H9 (cell line): Measurements from ENCODE around the gene CEMIP. TPM values are rescaled to one million over a fixed set of nuclear protein-coding genes. Genes with fewer than 3 reads are reported as not detected.

Experiments
- DNase-seq: peaks from one replicate; pipeline ENCODE4 v3.0.0-alpha.2; 2017
- H2AFZ ChIP-seq: one replicate; pipeline ENCODE4 v1.6.1; 2013; ENCODE audit warnings: mild to moderate bottlenecking, low read length, control low read depth, moderate library complexity
- H2AK5ac ChIP-seq: 2 replicates; pipeline ENCODE4 v1.6.1; 2013; ENCODE audit warnings: low read length, control low read depth, mixed read lengths; ENCODE audit not compliant: insufficient read length
- H2BK120ac ChIP-seq: one replicate; pipeline ENCODE4 v1.6.1; 2013; ENCODE audit warnings: low read depth, mild to moderate bottlenecking, low read length, control low read depth, inconsistent platforms; ENCODE audit not compliant: poor library complexity, severe bottlenecking
- H2BK12ac ChIP-seq: 2 replicates; pipeline ENCODE4 v1.6.1; 2013; ENCODE audit warnings: low read length, control low read depth, mixed read lengths, low read depth; ENCODE audit not compliant: insufficient read length
- H2BK15ac ChIP-seq: 2 replicates; pipeline ENCODE4 v1.6.1; 2013; ENCODE audit warnings: low read depth, low read length, control low read depth
- H2BK20ac ChIP-seq: one replicate; pipeline ENCODE4 v1.6.1; 2013; ENCODE audit warnings: low read depth, mild to moderate bottlenecking, low read length, control low read depth, inconsistent platforms; ENCODE audit not compliant: poor library complexity, severe bottlenecking
- H2BK5ac ChIP-seq: 2 replicates; pipeline ENCODE4 v1.6.1; 2013; ENCODE audit warnings: low read length, control low read depth, mixed read lengths; ENCODE audit not compliant: insufficient read length
- H3K14ac ChIP-seq: 2 replicates; pipeline ENCODE4 v1.6.1; 2013; ENCODE audit warnings: low read length, control low read depth; ENCODE audit not compliant: insufficient read depth
- H3K18ac ChIP-seq: 2 replicates; pipeline ENCODE4 v1.6.1; 2013; ENCODE audit warnings: low read depth, mild to moderate bottlenecking, mixed read lengths, low read length, control low read depth; ENCODE audit not compliant: insufficient read length
- H3K23ac ChIP-seq: 2 replicates; pipeline ENCODE4 v1.6.1; 2013; ENCODE audit warnings: low read length, control low read depth, mixed read lengths, low read depth; ENCODE audit not compliant: insufficient read length
- H3K23me2 ChIP-seq: 2 replicates; pipeline ENCODE4 v1.6.1; 2013; ENCODE audit warnings: low read depth, mild to moderate bottlenecking, mixed read lengths, low read length, control low read depth; ENCODE audit not compliant: insufficient read length, poor library complexity, severe bottlenecking
- H3K27ac ChIP-seq: 2 replicates; pipeline ENCODE4 v1.5.1; 2013; ENCODE audit warnings: low read length, control low read depth, mixed read lengths, low read depth; ENCODE audit not compliant: insufficient read length
- H3K27me3 ChIP-seq: 2 replicates; pipeline ENCODE4 v1.6.1; 2013; ENCODE audit warnings: low read length, control low read depth, inconsistent platforms; ENCODE audit not compliant: insufficient read depth
- H3K4ac ChIP-seq: 2 replicates; pipeline ENCODE4 v1.6.1; 2013; ENCODE audit warnings: low read depth, mild to moderate bottlenecking, control low read depth, inconsistent platforms, low read length, moderate library complexity
- H3K4me1 ChIP-seq: 2 replicates; pipeline ENCODE4 v1.6.1; 2013; ENCODE audit warnings: low read length, control low read depth, inconsistent platforms; ENCODE audit not compliant: insufficient read depth
- H3K4me2 ChIP-seq: 2 replicates; pipeline ENCODE4 v1.6.1; 2013; ENCODE audit warnings: low read length, control low read depth, mixed read lengths; ENCODE audit not compliant: insufficient read length, insufficient read depth
- H3K56ac ChIP-seq: 2 replicates; pipeline ENCODE4 v1.6.1; 2013; ENCODE audit warnings: low read depth, mild to moderate bottlenecking, mixed read lengths, low read length, control low read depth; ENCODE audit not compliant: insufficient read length
- H3K79me1 ChIP-seq: 2 replicates; pipeline ENCODE4 v1.6.1; 2013; ENCODE audit warnings: low read depth, mild to moderate bottlenecking, moderate library complexity, low read length, control low read depth, inconsistent platforms; ENCODE audit not compliant: insufficient read depth, poor library complexity, severe bottlenecking
- H3K79me2 ChIP-seq: 2 replicates; pipeline ENCODE4 v1.6.1; 2013; ENCODE audit warnings: low read length, control low read depth, inconsistent platforms; ENCODE audit not compliant: insufficient read depth
- H3K9ac ChIP-seq: 2 replicates; pipeline ENCODE4 v1.6.1; 2013; ENCODE audit warnings: low read length, control low read depth, mixed read lengths; ENCODE audit not compliant: insufficient read length; ENCODE audit errors: extremely low read depth
- H3K9me3 ChIP-seq: one replicate; pipeline ENCODE4 v1.6.1; 2013; ENCODE audit warnings: low read depth, low read length, inconsistent platforms; ENCODE audit not compliant: control insufficient read depth
- H3T11ph ChIP-seq: one replicate; pipeline ENCODE4 v1.6.1; 2013; ENCODE audit warnings: mild to moderate bottlenecking, low read length, control low read depth, inconsistent platforms
- H4K20me1 ChIP-seq: one replicate; pipeline ENCODE4 v1.6.1; 2013; ENCODE audit not compliant: control insufficient read depth, insufficient read length, insufficient read depth
- H4K5ac ChIP-seq: 2 replicates; pipeline ENCODE4 v1.6.1; 2013; ENCODE audit warnings: low read depth, mild to moderate bottlenecking, mixed read lengths, low read length, control low read depth; ENCODE audit not compliant: insufficient read length
- H4K8ac ChIP-seq: replicated peaks from 2 replicates; pipeline ENCODE4 v1.6.1; 2013; ENCODE audit warnings: low read length, control low read depth, mixed read lengths, low read depth; ENCODE audit not compliant: insufficient read length
- H4K91ac ChIP-seq: 2 replicates; pipeline ENCODE4 v1.6.1; 2013; ENCODE audit warnings: low read depth, mild to moderate bottlenecking, moderate library complexity, mixed read lengths, low read length, control low read depth; ENCODE audit not compliant: insufficient read length
- H3K27ac Mint-ChIP-seq, 3 experiments: 2 replicates in 2 of 3; 3 replicates in 1 of 3; pipeline ENCODE4 v1.8.0; 2020 to 2021; ENCODE audit warnings: mixed read lengths in 3 of 3, mild to moderate bottlenecking in 1 of 3, moderate library complexity in 1 of 3
- H3K27me3 Mint-ChIP-seq: 2 replicates; pipeline ENCODE4 v1.8.0; 2021; ENCODE audit warnings: low read depth, mild to moderate bottlenecking, moderate library complexity, mixed read lengths
- H3K36me3 Mint-ChIP-seq, 3 experiments: 2 replicates in 2 of 3; 3 replicates in 1 of 3; pipeline ENCODE4 v1.8.0; 2020 to 2021; ENCODE audit warnings: low read depth in 3 of 3, mixed read lengths in 3 of 3; ENCODE audit not compliant: insufficient read depth in 1 of 3
- H3K4me1 Mint-ChIP-seq, 2 experiments: 2 replicates each; pipeline ENCODE4 v1.8.0; 2020; ENCODE audit warnings: mixed read lengths in 2 of 2
- H3K4me3 Mint-ChIP-seq, 2 experiments: 2 replicates in 1 of 2; 3 replicates in 1 of 2; pipeline ENCODE4 v1.8.0; 2020 to 2021; ENCODE audit warnings: mild to moderate bottlenecking in 2 of 2, mixed read lengths in 2 of 2, moderate library complexity in 1 of 2
- H3K9me3 Mint-ChIP-seq, 2 experiments: 2 replicates in 1 of 2; 3 replicates in 1 of 2; pipeline ENCODE4 v1.8.0; 2020; ENCODE audit warnings: mild to moderate bottlenecking in 2 of 2, mixed read lengths in 2 of 2, moderate library complexity in 1 of 2
- CTCF ChIP-seq: fragments of 200-600 bp; sonication (generic); conservative IDR thresholded peaks from 3 replicates; pipeline ENCODE4 v1.8.0; 2021; ENCODE audit warnings: antibody characterized with exemption, mild to moderate bottlenecking
- WGBS: extraction: QIAGEN DNeasy Blood & Tissue Kit; methylation state at CpG from one replicate; pipeline ENCODE4 v1.1.7; 2013; ENCODE audit warnings: missing lambda C conversion rate, low lambda C conversion rate, mixed read lengths; ENCODE audit not compliant: insufficient read length; ENCODE audit errors: extremely low coverage; 5-methylcytosine and 5-hydroxymethylcytosine counted together
- total RNA-seq: library from RNA; stranded (reverse); gene quantifications from 2 replicates; pipeline ENCODE4 v1.2.1, GENCODE V29; 2021

CEMIP gene
- total RNA-seq, 1 experiment from 2014 or later: 0.09 TPM

GRCh38 chr15:80866936-80867335 lies 87.8 kb downstream of the CEMIP start:
- Histone ChIP-seq H2BK120ac (no peak overlapping the region), H3K56ac (no peak overlapping the region), H4K8ac (no peak overlapping the region), H2AFZ (no peak overlapping the region), H2BK12ac (no peak overlapping the region), H3K9me3 (no peaks in the 10 kb centered on the region), H3K9ac (no peak overlapping the region), H2BK5ac (no peak overlapping the region), H3K23ac (no peak overlapping the region), H3T11ph (no peak overlapping the region), H3K27me3 (no peaks in the 10 kb centered on the region), H3K79me1 (no peaks in the 10 kb centered on the region), H2BK20ac (no peak overlapping the region), H3K18ac (no peak overlapping the region), H4K5ac (no peak overlapping the region), H2BK15ac (no peak overlapping the region), H2AK5ac (no peak overlapping the region), H3K14ac (no peak overlapping the region), H3K4me1 (peaks cover 16% of the 10 kb centered on the region; the same call in 1 of the 2 replicates), H3K23me2 (no peaks in the 10 kb centered on the region), H4K20me1 (no peaks in the 10 kb centered on the region), H3K79me2 (no peaks in the 10 kb centered on the region), H4K91ac (no peak overlapping the region), H3K4ac (no peak overlapping the region), H3K27ac (no peak overlapping the region), H3K4me2 (no peak overlapping the region)
- Mint-ChIP-seq H3K36me3 (no peaks in the 10 kb centered on the region; a peak in 1 of 7 replicates), H3K27me3 (no peaks in the 10 kb centered on the region; the same call in 1 of the 2 replicates), H3K4me3 (peak overlapping the region in 1 of 2 experiments; percentile 7; a peak in 2 of 5 replicates), H3K4me1 (peaks cover 42 to 50% of the 10 kb centered on the region in 2 experiments), H3K27ac (peak overlapping the region; percentile 16 to 92 (median 16); a peak in 3 of 7 replicates), H3K9me3 (no peaks in the 10 kb centered on the region; a peak in 1 of 5 replicates)
- no peak for TF ChIP-seq CTCF
- DNase-seq: peak; percentile 67
- WGBS: no CpG with 5 or more reads among the region's 2 CpGs
